Activated naive CD4-positive, alpha-beta T cell treated with anti-CD3 and anti-CD28 coated beads for 36 hours (primary cell): ENCODE data around the gene CD34. TPM values are rescaled to one million over a fixed set of nuclear protein-coding genes. Genes with fewer than 3 reads are reported as not detected.

Experiments
- CTCF ChIA-PET: fragments of 350-600 bp; sonication (Branson Sonifier 250); formaldehyde crosslinking; loops from one replicate; lab custom pipeline; 2021; ENCODE audit warnings: antibody characterized with exemption; lab: Charles Lee
- DNase-seq: peaks from one replicate; pipeline ENCODE4 v3.0.0-alpha.2; 2020
- H3K27ac Mint-ChIP-seq: one replicate; pipeline ENCODE4 v1.8.0; 2021; ENCODE audit warnings: mild to moderate bottlenecking, mixed read lengths
- H3K27me3 Mint-ChIP-seq: one replicate; pipeline ENCODE4 v1.8.0; 2021; ENCODE audit warnings: low read depth, mixed read lengths
- H3K36me3 Mint-ChIP-seq: one replicate; pipeline ENCODE4 v1.8.0; 2021; ENCODE audit warnings: low read depth, mixed read lengths
- H3K4me1 Mint-ChIP-seq: one replicate; pipeline ENCODE4 v1.8.0; 2021; ENCODE audit warnings: low read depth, mixed read lengths
- H3K4me3 Mint-ChIP-seq: one replicate; pipeline ENCODE4 v1.8.0; 2021; ENCODE audit warnings: mild to moderate bottlenecking, moderate library complexity, mixed read lengths
- H3K9me3 Mint-ChIP-seq: one replicate; pipeline ENCODE4 v1.8.0; 2021; ENCODE audit warnings: mixed read lengths
- intact Hi-C: fragments of 100-400 bp; cut with micrococcal nuclease; formaldehyde crosslinking; loops from one replicate; pipeline ENCODE4 v1.15.1; 2023
- total RNA-seq, 2 experiments: library from RNA; stranded (reverse); gene quantifications; one replicate each; pipeline ENCODE4 v1.2.3, GENCODE V29; 2021

Gene CD34
- total RNA-seq, 2 experiments from 2014 or later, result 0.02 TPM

DNA sequence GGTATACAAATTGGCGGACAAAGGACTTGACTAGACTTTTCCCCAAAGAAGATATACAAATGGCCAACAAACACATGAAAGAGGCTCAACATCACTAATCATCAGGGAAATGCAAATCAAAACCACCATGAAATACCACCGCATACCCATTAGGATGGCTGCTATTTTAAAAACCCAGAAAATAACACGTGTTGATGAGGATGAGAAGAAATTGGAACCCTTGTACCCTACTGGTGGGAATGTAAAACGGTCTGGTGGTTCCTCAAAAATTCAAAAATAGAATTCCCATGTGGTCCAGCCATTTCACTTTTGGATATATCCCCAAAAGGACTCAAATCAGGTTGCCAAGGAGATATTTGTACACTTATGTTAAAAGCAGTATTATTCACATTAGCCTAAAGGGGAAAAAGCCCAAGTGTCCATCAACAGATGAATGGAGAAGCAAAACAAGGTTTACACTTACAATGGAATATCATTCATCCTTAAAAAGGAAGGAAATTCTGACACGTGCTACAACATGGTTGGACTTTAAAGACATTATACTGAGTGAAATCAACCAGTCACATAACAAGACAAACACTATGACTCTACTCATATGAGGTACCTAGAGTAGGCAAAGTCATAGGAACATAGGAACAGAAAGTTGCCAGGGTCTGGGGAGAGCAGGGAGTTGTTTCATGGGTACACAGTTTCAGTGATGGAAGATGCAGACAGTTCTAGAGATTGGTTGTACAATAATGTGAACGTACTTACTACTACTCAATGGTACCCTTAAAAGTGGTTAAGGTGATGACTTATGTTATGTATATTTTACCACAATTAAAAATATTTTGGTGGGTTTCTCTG lies 17.0 kb downstream of the CD34 start:
- no peaks in the 10 kb centered on the region for H3K9me3 Mint-ChIP-seq
- H3K4me1 Mint-ChIP-seq, result no peaks in the 10 kb centered on the region
- no peaks in the 10 kb centered on the region for H3K36me3 Mint-ChIP-seq
- intact Hi-C loops, result no loop called here
- CTCF ChIA-PET, result interaction anchor here (1.3 to 4.5 kb wide), 2 partner anchors 8 to 18 kb away, joined by 3 to 58 read pairs; no protein-coding TSS in a partner anchor
- no peak for DNase-seq
- H3K27ac Mint-ChIP-seq, result no peak overlapping the region
- no peak overlapping the region for H3K4me3 Mint-ChIP-seq
- peaks cover 4% of the 10 kb centered on the region for H3K27me3 Mint-ChIP-seq

GRCh38 chr1:207892764-207893163 lies 18.2 kb downstream of the CD34 start:
- Mint-ChIP-seq H3K4me3 (no peak overlapping the region), H3K36me3 (no peaks in the 10 kb centered on the region), H3K27me3 (peaks cover 4% of the 10 kb centered on the region), H3K9me3 (no peaks in the 10 kb centered on the region), H3K27ac (no peak overlapping the region), H3K4me1 (no peaks in the 10 kb centered on the region)
- intact Hi-C loops, result no loop called here
- CTCF ChIA-PET, result interaction anchor here (0.8 kb wide), 1 partner anchor 8 kb away, joined by 4 read pairs; no protein-coding TSS in a partner anchor
- DNase-seq, result no peak

GRCh38 chr1:207891148-207891547 lies 19.8 kb downstream of the CD34 start:
- peaks cover 4% of the 10 kb centered on the region for H3K27me3 Mint-ChIP-seq
- no peak overlapping the region for H3K27ac Mint-ChIP-seq

DNA sequence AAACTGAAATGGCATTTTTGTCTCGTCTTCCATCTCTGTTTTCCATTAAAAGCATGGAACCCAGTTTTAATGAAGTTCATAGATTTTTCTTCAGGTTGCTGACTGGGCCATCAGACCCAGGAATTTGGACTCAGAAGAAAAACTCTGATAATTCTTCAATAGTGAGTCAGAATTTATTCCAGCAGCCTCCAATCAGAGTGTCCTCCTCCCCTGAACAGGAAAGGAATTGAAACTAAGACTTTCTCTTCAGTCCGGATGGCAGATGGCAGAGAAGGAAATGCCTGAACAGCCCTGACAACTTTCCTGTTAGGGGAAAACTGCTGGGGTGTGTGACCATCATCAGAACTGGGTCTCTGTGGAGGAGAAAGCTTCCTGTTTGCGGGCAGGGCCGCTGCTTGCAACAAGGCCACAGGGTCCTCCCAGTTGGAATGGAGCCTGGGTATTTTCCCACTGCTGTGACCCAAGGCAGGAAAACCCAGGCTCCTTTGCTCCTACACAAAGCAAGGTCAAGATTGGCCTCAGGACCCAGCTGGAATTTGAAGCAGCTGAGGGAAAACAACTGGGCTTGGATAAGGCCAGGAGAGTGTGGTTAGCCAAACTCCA lies 20.7 kb downstream of the CD34 start:
- intact Hi-C loops, result no loop called here
- H3K27ac Mint-ChIP-seq, result no peak overlapping the region
- no peak overlapping the region for H3K4me3 Mint-ChIP-seq
- CTCF ChIA-PET, result no interaction called here
- H3K4me1 Mint-ChIP-seq, result no peaks in the 10 kb centered on the region
- no peak for DNase-seq
- H3K36me3 Mint-ChIP-seq, result no peaks in the 10 kb centered on the region
- H3K9me3 Mint-ChIP-seq, result no peaks in the 10 kb centered on the region
- peaks cover 4% of the 10 kb centered on the region for H3K27me3 Mint-ChIP-seq

More at GRCh38 chr1:207891148-207891547, 19.8 kb downstream of the CD34 start:
- CTCF ChIA-PET, result no interaction called here
- DNase-seq, result no peak
- Mint-ChIP-seq H3K4me1 (no peaks in the 10 kb centered on the region), H3K4me3 (no peak overlapping the region), H3K9me3 (no peaks in the 10 kb centered on the region), H3K36me3 (no peaks in the 10 kb centered on the region)
- intact Hi-C loops, result no loop called here

GRCh38 chr1:207888652-207889051 lies 22.3 kb downstream of the CD34 start:
- CTCF ChIA-PET, result interaction anchor here (1.2 to 7.5 kb wide), 2 partner anchors 17 to 58 kb away, joined by 3 to 188 read pairs; no protein-coding TSS in a partner anchor
- Mint-ChIP-seq H3K36me3 (no peaks in the 10 kb centered on the region), H3K27me3 (peaks cover 1% of the 10 kb centered on the region), H3K9me3 (no peaks in the 10 kb centered on the region), H3K27ac (no peak overlapping the region), H3K4me1 (peaks cover 15% of the 10 kb centered on the region), H3K4me3 (no peak overlapping the region)
- intact Hi-C loops, result no loop called here
- no peak for DNase-seq

DNA sequence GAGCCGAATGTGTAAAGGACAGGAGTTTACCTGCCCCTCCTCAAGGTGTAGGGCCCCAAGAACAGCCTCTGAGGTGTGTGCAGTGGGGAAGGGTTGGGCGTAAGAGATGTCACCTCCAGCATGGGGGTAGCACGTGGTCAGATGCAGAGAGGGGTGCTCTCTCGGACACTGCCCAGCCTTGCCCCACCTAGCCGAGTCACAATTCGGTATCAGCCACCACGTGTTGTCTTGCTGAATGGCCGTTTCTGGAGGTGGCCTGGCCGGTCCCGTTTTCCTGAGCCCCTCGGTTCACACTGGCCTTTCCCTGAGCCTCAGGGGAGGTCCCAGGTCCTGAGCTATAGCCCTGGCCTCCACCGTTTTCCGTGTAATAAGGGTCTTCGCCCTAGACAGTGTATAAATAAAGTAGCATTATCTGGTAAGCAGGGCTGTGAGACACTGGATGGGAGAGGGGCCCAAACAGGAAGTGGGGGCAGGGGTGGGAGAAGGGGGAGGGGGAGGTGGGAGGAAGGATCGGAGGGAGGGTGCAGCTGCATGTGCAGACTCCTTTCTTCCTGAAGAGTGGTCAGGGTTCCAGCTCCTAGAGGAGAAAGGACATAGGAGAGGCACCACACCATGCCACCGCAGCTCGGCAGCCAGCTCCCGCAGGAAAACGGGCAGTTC lies 23.3 kb downstream of the CD34 start:
- H3K4me1 Mint-ChIP-seq, result peaks cover 19% of the 10 kb centered on the region
- H3K27me3 Mint-ChIP-seq, result no peaks in the 10 kb centered on the region

DNA sequence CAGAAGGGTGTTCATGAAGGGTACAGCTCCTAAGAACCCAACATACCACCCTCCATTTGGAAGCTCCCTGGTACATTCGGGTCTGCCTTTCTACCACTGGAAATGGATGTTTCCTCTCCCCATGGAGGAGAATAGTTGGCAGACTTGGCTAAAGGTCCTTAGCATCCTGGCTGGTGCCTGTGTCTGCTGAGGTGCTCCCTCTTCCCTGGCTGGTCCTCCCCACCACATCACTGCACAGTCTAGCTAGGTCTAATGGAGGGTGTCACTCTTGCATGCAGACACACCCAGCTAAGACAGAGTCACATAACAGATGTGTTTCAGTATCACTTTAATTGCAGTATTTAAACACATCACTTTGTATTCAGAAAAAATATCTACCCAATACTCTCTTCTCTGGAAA lies 24.7 kb downstream of the CD34 start:
- Mint-ChIP-seq H3K27ac (no peak overlapping the region), H3K9me3 (no peaks in the 10 kb centered on the region), H3K27me3 (no peaks in the 10 kb centered on the region), H3K36me3 (no peaks in the 10 kb centered on the region), H3K4me3 (no peak overlapping the region), H3K4me1 (peaks cover 28% of the 10 kb centered on the region)
- CTCF ChIA-PET, result interaction anchor here (1.0 to 7.5 kb wide), 19 partner anchors 10 to 176 kb away, joined by 3 to 204 read pairs (median 11); no protein-coding TSS in a partner anchor
- no peak for DNase-seq
- intact Hi-C loops, result no loop called here

More for the DNA sequence above, 23.3 kb downstream of the CD34 start:
- no peak for DNase-seq
- no peak overlapping the region for H3K4me3 Mint-ChIP-seq
- CTCF ChIA-PET, result interaction anchor here (0.9 to 7.5 kb wide), 12 partner anchors 9 to 110 kb away, joined by 3 to 204 read pairs (median 10); no protein-coding TSS in a partner anchor
- H3K36me3 Mint-ChIP-seq, result no peaks in the 10 kb centered on the region
- no peaks in the 10 kb centered on the region for H3K9me3 Mint-ChIP-seq
- intact Hi-C loops, result no loop called here
- no peak overlapping the region for H3K27ac Mint-ChIP-seq

- Mint-ChIP-seq H3K4me3 (no peak overlapping the region), H3K9me3 (no peaks in the 10 kb centered on the region), H3K27me3 (no peaks in the 10 kb centered on the region), H3K4me1 (peaks cover 29% of the 10 kb centered on the region), H3K27ac (peak overlapping the region; percentile 97), H3K36me3 (no peaks in the 10 kb centered on the region)
- DNase-seq, result peak; percentile 85
- CTCF ChIA-PET, result interaction anchor here (0.6 to 7.5 kb wide), 50 partner anchors 7 to 233 kb away, joined by 3 to 204 read pairs (median 6); partner anchors contain the start of gene CD34
- intact Hi-C loops, result loop anchor here (1.0 kb wide), 3 partner anchors 78 to 360 kb away; no protein-coding TSS in a partner anchor
Observed at GRCh38 chr1:207885129-207886032, 25.5 kb downstream of the CD34 start.

- Mint-ChIP-seq H3K36me3 (no peaks in the 10 kb centered on the region), H3K9me3 (no peaks in the 10 kb centered on the region), H3K4me3 (peak overlapping the region; percentile 76), H3K27me3 (no peaks in the 10 kb centered on the region), H3K4me1 (peaks cover 33% of the 10 kb centered on the region), H3K27ac (peak overlapping the region; percentile 97)
- CTCF ChIA-PET, result interaction anchor here (0.7 to 7.5 kb wide), 42 partner anchors 8 to 119 kb away, joined by 3 to 204 read pairs (median 6); partner anchors contain the start of gene CD34
- no peak for DNase-seq
- intact Hi-C loops, result loop anchor here (1.0 to 5.0 kb wide), 4 partner anchors 79 to 361 kb away; no protein-coding TSS in a partner anchor
Observed at GRCh38 chr1:207884266-207885029, 26.5 kb downstream of the CD34 start.

DNA sequence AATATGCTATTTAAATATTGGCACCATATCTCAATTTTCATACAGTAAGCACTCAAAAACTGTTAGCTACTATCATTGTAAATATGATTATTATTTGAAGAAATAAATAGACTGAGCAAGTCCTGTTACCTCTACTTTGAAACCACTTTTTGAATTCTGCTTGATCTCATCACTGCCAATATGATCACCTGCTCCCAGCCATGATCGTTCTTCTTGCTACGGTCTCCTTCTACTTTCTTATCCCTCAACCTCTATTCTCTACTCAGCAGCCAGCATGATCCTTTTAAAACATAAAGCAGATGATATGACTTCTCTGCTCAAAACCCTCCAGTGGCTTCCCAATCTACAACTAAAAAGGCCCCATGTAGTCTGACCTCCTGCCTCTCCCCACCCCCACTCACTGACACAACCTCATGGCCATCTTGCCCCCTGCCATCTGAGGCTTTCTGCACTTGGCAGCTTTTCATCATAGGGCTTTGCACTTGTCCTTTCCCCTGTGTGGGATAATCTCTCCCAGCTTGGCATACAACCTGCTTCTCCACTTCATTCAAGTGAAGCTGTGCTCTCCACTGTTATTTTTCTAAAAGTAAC lies 27.2 kb downstream of the CD34 start:
- H3K4me3 Mint-ChIP-seq, result peak overlapping the region; percentile 76
- H3K27ac Mint-ChIP-seq, result peak overlapping the region; percentile 97
- H3K36me3 Mint-ChIP-seq, result no peaks in the 10 kb centered on the region
- CTCF ChIA-PET, result interaction anchor here (1.1 to 7.5 kb wide), 22 partner anchors 12 to 112 kb away, joined by 3 to 204 read pairs (median 10); partner anchors contain the start of gene CD34
- peaks cover 40% of the 10 kb centered on the region for H3K4me1 Mint-ChIP-seq
- no peaks in the 10 kb centered on the region for H3K27me3 Mint-ChIP-seq
- intact Hi-C loops, result loop anchor here (1.0 to 5.0 kb wide), 4 partner anchors 10 to 204 kb away; no protein-coding TSS in a partner anchor
- DNase-seq, result peak; percentile 49
- H3K9me3 Mint-ChIP-seq, result no peaks in the 10 kb centered on the region
